Measurements from ENCODE around the gene TCAP. TPM values are rescaled to one million over a fixed set of nuclear protein-coding genes. Genes with fewer than 3 reads are reported as not detected.

Gene TCAP
- total RNA-seq, 1 donor from 2014 or later: 5,286 TPM

DNA sequence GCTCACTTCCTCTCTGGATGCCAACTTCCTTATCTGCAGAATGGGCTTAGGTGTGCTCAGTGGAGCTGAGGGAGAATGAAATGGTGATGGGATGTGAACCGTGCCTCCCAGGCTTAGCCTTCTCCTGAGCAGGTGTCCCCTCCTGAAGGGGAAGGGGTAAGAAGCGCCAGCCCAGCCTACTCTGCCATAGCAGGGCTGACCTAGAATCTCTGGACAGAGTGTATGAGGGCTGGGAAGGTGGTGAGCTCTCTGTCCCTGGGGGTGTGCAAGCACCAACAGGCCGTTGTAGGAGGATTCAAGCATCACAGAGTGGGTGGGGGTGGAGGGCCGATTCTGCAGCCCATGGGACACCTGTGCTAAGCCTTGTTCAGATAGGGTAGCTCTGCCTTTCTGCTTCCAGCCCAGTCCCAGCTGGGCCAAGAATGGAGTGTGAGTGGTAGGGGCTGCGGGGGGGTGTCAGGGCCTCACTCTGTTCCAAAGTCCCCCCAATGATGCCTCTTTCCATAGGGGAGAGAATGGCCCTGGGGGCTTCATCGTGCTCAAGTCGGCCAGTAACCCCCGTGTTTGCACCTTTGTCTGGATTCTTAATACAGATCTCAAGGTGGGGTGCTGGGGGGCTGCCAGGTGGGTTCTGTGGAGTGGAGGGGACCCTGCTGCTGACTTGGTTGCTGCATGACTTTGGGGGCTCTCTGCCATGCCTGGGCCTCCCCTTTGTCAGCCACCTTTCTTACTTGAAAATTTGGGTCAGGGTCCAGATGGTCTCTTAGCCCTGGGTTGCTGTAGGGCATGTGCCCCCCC lies 3.2 kb upstream of the TCAP start:
- intact Hi-C loops (cut with DNase I): loop anchor here (5.0 kb wide), 1 partner anchor 90 kb away; no protein-coding TSS in a partner anchor
- DNase-seq (ENCODE audit: missing footprints) (no peak), ATAC-seq (no peak)

DNA sequence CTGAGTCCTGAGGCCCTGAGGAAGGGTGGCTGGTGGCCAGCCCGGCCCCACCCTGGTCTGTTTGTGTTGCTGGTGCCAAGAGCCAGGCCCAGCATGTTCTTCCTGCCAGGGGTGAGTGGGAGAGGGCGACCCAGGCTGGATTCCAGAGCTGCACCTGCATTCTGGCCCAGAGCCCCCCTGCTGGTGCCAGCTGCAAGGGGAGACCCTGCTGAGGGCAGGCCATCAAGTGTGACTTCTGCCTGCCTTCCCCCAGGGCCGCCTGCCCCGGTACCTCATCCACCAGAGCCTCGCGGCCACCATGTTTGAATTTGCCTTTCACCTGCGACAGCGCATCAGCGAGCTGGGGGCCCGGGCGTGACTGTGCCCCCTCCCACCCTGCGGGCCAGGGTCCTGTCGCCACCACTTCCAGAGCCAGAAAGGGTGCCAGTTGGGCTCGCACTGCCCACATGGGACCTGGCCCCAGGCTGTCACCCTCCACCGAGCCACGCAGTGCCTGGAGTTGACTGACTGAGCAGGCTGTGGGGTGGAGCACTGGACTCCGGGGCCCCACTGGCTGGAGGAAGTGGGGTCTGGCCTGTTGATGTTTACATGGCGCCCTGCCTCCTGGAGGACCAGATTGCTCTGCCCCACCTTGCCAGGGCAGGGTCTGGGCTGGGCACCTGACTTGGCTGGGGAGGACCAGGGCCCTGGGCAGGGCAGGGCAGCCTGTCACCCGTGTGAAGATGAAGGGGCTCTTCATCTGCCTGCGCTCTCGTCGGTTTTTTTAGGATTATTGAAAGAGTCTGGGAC lies 2.4 kb upstream of the TCAP start:
- intact Hi-C loops (cut with DNase I): loop anchor here (5.0 kb wide), 1 partner anchor 90 kb away; no protein-coding TSS in a partner anchor
- ATAC-seq (no peak), DNase-seq (ENCODE audit: missing footprints) (no peak)

DNA sequence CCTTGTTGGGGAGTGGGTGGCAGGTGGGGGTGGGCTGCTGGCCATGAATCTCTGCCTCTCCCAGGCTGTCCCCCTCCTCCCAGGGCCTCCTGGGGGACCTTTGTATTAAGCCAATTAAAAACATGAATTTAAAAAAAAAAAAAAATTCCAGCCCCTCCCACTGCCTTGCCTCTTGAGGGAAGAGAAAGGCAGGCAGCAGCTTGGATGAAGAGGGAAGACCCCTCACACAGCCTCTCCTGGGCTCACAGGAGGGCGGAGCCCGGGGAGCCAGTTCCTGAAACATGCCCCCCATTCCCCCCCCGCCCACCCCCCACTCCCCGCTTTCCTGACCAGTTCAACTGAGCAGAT lies 1.8 kb upstream of the TCAP start:
- intact Hi-C loops (cut with DNase I): loop anchor here (5.0 kb wide), 1 partner anchor 89 kb away; no protein-coding TSS in a partner anchor
- DNase-seq (ENCODE audit: missing footprints) (no peak), ATAC-seq (no peak)

DNA sequence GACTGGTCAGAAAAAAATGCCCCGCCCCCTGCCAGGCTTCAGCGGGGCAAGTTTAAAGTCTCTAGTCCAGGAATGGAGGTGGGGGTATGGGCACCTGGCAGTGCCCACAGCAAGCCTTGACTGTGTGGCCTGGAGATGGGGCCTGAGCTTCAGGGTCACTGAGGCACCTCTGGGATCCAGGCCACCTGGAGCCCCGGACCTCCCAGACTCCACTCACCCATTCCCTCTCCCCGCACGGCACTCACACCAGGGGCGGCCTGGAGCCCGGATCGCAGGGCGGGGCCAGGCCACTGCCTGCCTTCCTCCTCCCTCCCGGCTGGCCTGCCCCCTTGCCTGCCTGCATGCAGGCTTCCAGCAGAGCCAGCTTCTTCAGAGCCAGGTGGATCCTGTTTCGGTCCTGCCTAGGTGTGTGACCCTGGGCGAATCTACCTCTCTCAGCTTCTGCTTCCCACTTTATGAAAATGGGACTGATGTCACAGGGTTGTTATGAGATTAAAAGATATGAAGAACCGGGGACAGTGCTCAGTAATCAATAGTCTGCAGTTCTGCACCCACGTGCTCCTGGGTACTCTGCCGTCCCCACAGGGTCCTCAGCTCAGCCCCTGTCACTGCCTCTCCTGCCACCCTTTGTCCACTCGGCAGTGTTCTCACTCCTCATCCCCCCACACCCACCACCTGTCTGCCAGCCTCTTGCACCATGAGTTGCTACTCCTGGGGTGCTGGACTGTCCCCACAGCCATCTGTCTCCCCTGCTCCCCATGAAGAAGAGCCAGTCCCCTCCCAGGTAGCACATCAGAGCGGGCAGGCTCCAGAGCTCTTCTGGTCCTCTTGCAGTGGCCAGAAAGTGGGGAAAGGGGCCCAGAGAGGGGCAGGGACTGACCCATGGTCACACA lies 1.2 kb upstream of the TCAP start:
- DNase-seq (ENCODE audit: missing footprints) (no peak), ATAC-seq (peak; percentile 4)
- intact Hi-C loops (cut with DNase I): loop anchor here (5.0 kb wide), 1 partner anchor 88 kb away; no protein-coding TSS in a partner anchor

DNA sequence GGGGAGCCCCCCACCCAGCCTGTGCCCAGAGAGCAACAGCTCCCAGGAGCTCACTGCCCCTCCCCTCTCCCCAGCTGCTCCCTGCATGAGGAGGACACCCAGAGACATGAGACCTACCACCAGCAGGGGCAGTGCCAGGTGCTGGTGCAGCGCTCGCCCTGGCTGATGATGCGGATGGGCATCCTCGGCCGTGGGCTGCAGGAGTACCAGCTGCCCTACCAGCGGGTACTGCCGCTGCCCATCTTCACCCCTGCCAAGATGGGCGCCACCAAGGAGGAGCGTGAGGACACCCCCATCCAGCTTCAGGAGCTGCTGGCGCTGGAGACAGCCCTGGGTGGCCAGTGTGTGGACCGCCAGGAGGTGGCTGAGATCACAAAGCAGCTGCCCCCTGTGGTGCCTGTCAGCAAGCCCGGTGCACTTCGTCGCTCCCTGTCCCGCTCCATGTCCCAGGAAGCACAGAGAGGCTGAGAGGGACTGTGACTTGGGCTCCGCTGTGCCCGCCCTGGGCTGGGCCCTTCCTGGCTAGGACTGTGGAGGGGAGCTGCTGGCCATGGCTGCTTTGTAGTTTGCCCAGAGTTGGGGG lies 584 bp downstream of the TCAP start:
- intact Hi-C loops (cut with DNase I): loop anchor here (5.0 kb wide), 1 partner anchor 37 kb away; the partner anchor contains the start of gene ERBB2
- peak; percentile 0 for ATAC-seq
- no peak for DNase-seq (ENCODE audit: missing footprints)

DNA sequence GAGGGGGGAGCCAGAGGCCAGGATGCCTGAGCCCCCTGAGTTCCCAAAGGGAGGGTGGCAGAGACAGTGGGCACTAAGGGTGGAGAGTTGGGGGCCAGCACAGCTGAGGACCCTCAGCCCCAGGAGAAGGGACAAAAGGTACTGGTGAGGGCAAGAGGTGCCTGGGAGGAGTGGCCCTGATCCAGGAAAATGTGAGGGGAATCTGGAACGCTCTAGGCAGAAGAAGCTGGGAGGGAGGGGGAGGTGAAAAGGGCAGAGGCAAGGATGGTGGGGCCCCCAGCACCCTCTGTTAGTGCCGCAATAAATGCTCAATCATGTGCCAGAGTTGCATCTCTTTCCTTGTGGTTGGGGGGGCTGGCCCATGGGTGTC lies 1.1 kb downstream of the TCAP start:
- intact Hi-C loops (cut with DNase I): loop anchor here (5.0 kb wide), 1 partner anchor 36 kb away; the partner anchor contains the start of gene ERBB2
- DNase-seq (ENCODE audit: missing footprints): no peak
- no peak for ATAC-seq

DNA sequence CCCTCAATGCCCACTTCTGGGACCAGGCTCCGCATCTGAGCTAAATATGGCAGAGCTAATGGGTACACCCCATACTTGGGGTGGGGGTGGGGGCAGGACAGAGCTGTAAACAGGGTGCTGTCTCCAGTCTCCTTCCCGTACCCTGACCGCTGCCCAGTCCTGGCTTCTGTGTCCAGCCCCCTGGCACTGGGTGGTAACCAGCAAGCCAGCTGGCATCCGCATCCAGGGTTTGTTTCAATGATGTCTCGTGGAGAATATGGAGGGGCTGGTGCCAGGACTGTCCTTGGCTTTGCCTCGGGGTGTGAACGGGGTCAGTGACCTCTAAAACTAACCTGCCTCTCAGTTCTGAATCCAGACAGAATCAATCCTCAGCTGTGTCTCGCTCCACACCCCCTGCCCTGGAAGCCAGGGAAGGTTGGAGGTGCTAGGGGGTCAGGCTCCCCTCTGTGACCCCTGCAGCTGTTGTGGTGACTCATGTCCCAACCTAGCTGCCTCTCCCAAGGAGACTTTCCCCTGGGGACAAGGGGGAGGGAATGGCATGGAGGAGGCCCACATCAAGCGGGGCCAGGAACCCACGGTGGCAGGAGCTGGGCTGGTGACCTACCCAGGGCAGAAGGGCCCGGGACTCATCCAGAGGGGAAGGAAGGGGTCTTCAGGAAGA lies 1.6 kb downstream of the TCAP start:
- intact Hi-C loops (cut with DNase I): loop anchor here (5.0 kb wide), 1 partner anchor 36 kb away; the partner anchor contains the start of gene ERBB2
- ATAC-seq (peak; percentile 55), DNase-seq (ENCODE audit: missing footprints) (peak; percentile 79)

DNA sequence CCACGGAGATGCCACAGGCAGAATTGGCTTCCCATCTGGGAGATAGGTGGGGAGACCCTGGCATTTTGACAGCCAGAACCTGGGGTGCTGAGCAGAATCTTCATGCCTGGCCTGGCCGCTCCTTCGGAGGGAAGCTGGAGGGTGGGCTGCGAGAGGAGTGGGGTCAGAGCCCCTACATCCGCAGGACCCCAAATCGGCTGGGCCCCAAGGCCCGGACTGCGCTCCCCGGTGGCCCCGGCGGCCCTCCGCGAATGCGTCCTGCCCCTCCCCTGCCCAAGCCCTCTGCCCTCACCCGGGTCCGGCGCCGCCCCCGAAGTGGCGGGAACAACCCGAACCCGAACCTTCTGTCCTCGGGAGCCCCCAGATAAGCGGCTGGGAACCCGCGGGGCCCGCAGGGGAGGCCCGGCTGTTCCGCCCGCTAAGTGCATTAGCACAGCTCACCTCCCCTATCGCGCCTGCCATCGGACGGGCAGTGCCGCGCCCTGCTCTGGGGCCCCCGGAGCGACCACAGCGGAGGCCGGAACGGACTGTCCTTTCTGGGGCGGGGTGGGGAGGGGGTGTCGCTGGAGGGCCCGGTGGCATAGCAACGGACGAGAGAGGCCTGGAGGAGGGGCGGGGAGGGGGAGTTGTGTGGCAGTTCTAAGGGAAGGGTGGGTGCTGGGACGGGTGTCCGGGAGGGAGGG lies 2.3 kb downstream of the TCAP start:
- intact Hi-C loops (cut with DNase I): loop anchor here (5.0 kb wide), 1 partner anchor 35 kb away; the partner anchor contains the start of gene ERBB2
- ATAC-seq (peak; percentile 15), DNase-seq (ENCODE audit: missing footprints) (peak; percentile 75)

DNA sequence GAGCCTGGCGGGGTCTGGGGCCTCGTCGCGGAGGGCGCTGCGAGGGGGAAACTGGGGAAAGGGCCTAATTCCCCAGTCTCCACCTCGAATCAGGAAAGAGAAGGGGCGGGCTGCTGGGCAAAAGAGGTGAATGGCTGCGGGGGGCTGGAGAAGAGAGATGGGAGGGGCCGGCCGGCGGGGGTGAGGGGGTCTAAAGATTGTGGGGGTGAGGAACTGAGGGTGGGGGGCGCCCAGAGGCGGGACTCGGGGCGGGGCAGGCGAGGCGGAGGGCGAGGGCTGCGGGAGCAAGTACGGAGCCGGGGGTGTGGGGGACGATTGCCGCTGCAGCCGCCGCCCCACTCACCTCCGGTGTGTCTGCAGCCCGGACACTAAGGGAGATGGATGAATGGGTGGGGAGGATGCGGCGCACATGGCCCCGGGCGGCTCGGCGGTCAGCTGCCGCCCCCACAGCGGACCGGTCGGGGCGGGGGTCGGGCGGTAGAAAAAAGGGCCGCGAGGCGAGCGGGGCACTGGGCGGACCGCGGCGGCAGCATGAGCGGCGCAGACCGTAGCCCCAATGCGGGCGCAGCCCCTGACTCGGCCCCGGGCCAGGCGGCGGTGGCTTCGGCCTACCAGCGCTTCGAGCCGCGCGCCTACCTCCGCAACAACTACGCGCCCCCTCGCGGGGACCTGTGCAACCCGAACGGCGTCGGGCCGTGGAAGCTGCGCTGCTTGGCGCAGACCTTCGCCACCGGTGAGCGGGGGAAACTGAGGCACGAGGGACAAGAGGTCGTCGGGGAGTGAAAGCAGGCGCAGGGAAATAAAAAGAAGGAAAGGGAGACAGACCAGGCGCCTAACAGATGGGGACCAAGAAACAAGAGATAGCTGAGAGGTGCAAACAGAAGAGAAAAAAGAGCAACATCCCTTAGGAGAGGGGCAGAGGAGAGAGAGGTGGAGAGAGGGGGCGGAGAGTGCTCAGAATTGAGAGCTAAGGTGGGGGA lies 3.1 kb downstream of the TCAP start, which contains the start of gene PNMT:
TSS of gene PNMT (plus strand) at position 509 of the 980 bp plus-strand sequence. CDS start at position 532, 23 bp downstream.
- DNase-seq (ENCODE audit: missing footprints) (peak; percentile 92), ATAC-seq (no peak)
- intact Hi-C loops (cut with DNase I): loop anchor here (5.0 kb wide), 1 partner anchor 34 kb away; the partner anchor contains the start of gene ERBB2

DNA sequence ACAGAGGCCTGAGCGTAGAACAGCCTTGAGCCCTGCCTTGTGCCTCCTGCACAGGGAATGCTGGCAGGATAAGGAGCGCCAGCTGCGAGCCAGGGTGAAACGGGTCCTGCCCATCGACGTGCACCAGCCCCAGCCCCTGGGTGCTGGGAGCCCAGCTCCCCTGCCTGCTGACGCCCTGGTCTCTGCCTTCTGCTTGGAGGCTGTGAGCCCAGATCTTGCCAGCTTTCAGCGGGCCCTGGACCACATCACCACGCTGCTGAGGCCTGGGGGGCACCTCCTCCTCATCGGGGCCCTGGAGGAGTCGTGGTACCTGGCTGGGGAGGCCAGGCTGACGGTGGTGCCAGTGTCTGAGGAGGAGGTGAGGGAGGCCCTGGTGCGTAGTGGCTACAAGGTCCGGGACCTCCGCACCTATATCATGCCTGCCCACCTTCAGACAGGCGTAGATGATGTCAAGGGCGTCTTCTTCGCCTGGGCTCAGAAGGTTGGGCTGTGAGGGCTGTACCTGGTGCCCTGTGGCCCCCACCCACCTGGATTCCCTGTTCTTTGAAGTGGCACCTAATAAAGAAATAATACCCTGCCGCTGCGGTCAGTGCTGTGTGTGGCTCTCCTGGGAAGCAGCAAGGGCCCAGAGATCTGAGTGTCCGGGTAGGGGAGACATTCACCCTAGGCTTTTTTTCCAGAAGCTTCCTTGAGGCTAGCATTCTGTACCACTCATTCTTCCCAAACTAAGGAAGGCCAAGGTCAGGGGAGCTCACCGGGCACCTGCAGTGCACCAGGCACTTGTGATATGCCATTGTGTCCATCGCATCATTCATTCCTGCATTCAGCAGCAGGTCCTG lies 5.0 kb downstream of the TCAP start:
- no peak for DNase-seq (ENCODE audit: missing footprints)
- intact Hi-C loops (cut with DNase I): loop anchor here (5.0 kb wide), 3 partner anchors 32 to 62 kb away; partner anchors contain the start of genes ERBB2, MIEN1 and STARD3
- no peak for ATAC-seq

DNA sequence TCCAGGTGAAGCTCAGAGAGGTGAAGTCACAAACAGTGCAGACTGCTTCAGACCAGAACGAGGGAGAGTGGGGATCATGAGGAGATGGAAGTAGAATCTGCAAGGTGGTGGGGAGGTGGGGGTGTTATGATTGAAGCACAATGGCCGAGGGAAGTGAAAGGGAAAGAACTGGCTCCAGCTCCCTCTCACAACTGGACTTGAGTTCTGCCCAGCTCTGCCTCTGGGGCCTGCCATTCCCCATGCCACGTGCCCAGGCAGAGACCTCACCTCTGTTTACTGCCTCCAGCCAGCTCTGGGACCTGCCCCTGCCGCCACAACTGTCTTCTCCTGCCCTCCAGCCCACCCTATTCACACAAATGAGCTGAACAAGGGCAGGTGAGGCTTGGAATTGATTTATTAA lies 5.6 kb downstream of the TCAP start:
- no peak for DNase-seq (ENCODE audit: missing footprints)
- intact Hi-C loops (cut with DNase I): loop anchor here (5.0 kb wide), 2 partner anchors 33 to 62 kb away; partner anchors contain the start of genes MIEN1 and STARD3
- no peak for ATAC-seq

DNA sequence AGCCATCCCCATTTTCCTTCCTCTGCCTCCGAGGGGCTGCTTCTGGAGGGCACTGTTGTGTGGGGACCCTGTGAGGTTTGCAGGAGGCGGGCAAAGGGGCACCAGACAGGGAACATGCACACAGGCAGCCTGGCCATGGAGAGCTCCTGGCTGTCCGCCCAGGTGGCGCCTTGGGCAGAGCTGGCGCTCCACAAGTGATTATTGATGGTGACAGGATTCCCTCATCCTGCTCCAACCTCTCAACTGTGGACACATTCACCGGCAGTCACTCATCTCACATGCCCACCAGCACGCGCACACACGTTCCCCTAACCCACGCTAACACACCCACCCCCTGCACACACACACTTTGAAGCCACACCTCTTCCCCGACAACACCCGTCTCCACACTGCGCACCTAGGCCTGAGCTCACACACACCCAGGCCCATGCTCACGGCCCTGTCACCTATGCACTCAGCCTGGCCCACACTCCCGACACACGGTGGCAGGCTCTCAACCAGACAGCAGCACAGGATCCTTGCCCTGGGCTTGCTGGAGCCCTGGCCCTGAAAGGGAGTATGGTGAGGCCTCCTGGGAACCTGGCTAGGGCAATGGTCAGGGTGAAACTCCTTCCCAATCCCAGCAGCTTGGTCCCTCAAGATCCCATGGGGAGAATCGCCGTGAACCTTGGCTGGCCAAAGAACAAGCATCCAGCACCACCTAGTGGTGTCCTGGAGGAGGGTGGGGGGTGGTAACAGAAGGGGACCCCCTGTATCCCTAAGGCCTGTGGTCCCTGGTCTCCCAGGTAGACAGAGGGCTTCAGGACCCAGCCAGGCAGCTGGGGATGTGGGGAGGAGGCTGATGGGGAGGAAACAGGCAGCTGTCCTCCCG lies 6.7 kb downstream of the TCAP start:
- ATAC-seq: peak; percentile 21
- intact Hi-C loops (cut with DNase I): loop anchor here (5.0 kb wide), 2 partner anchors 35 to 60 kb away; partner anchors contain the start of genes MIEN1 and STARD3
- no peak for DNase-seq (ENCODE audit: missing footprints)

DNA sequence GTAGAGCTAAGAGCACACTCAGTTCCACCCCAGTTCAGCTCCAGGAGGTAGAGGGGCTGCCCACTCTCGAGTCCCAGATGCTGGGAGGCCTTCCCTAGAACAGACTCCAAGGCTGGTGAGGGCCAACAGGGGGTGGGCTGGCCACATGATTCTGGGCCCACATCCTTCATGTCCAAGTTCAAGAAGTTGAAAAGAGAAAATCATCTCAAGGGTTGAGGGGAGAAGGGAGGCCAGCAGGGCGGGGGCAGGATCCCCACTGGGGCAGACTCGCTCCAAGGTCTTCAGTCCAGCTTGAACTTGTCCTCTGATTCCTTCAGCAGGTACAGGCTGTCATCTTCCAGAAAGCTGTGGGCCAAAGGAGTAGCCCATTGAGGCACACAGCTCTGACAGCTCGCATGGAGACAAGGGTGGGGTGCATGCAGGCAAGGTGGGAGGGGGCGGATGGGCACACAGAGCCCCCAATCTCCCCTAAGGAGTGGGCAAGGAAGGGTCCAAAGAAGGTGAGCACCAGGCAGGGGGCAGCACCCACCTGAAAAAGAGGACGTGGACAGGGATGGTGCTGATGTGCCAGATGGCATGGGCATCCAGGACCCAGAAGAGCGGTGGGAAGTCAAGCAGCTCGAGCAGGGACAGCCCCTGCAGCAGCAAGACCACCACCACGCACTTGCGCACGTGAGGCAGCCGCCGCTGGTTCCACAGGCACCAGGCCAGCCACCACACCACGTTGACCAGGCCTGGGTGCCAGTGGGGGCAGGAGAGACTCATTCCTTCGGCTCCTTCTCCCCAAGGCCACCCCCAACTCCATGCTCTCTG lies 7.6 kb downstream of the TCAP start:
- DNase-seq (ENCODE audit: missing footprints) (no peak), ATAC-seq (no peak)
- intact Hi-C loops (cut with DNase I): loop anchor here (5.0 kb wide), 2 partner anchors 35 to 60 kb away; partner anchors contain the start of genes MIEN1 and STARD3
